Activated CD8-positive, alpha-beta T cell treated with anti-CD3 and anti-CD28 coated beads for 36 hours (primary cell): Measurements from ENCODE around the gene AGAP1. TPM values are rescaled to one million over a fixed set of nuclear protein-coding genes. Genes with fewer than 3 reads are reported as not detected.

ENCODE experiments used
- ATAC-seq: fragments of 200-7000 bp; cut with Tn5 transposase; one replicate; pipeline ENCODE4 v1.10.0; 2021; ENCODE audit warnings: mild to moderate bottlenecking, moderate library complexity
- CTCF ChIA-PET: fragments of 350-600 bp; sonication (Branson Sonifier 250); formaldehyde crosslinking; loops from one replicate; lab custom pipeline; 2021; ENCODE audit warnings: antibody characterized with exemption; lab: Charles Lee
- POLR2A ChIA-PET: fragments of 350-600 bp; sonication (Branson Sonifier 250); formaldehyde crosslinking; loops from one replicate; lab custom pipeline; 2021; ENCODE audit warnings: antibody characterized with exemption; lab: Charles Lee
- DNase-seq: peaks from one replicate; pipeline ENCODE4 v3.0.0-alpha.2; 2020
- H3K27ac Mint-ChIP-seq: one replicate; pipeline ENCODE4 v1.8.0; 2021; ENCODE audit warnings: mild to moderate bottlenecking, mixed read lengths
- H3K27me3 Mint-ChIP-seq: one replicate; pipeline ENCODE4 v1.8.0; 2021; ENCODE audit warnings: mixed read lengths
- H3K36me3 Mint-ChIP-seq: one replicate; pipeline ENCODE4 v1.8.0; 2021; ENCODE audit warnings: low read depth, mixed read lengths
- H3K4me1 Mint-ChIP-seq: one replicate; pipeline ENCODE4 v1.8.0; 2021; ENCODE audit warnings: low read depth, mixed read lengths
- H3K4me3 Mint-ChIP-seq: one replicate; pipeline ENCODE4 v1.8.0; 2021; ENCODE audit warnings: mild to moderate bottlenecking, moderate library complexity, mixed read lengths
- H3K9me3 Mint-ChIP-seq: one replicate; pipeline ENCODE4 v1.8.0; 2021; ENCODE audit warnings: mixed read lengths
- CTCF ChIP-seq: fragments of 200-600 bp; IDR thresholded peaks from one replicate; pipeline ENCODE4 v1.8.0; 2022; ENCODE audit warnings: antibody characterized with exemption, mild to moderate bottlenecking
- intact Hi-C: fragments of 100-400 bp; cut with micrococcal nuclease; formaldehyde crosslinking; loops from one replicate; pipeline ENCODE4 v1.10.0; 2022
- total RNA-seq, 2 experiments: library from RNA; stranded (reverse); gene quantifications; one replicate each; pipeline ENCODE4 v1.2.3, GENCODE V29; 2021

The AGAP1 gene
- total RNA-seq, 2 experiments from 2014 or later: 2.5 to 2.9 TPM

DNA sequence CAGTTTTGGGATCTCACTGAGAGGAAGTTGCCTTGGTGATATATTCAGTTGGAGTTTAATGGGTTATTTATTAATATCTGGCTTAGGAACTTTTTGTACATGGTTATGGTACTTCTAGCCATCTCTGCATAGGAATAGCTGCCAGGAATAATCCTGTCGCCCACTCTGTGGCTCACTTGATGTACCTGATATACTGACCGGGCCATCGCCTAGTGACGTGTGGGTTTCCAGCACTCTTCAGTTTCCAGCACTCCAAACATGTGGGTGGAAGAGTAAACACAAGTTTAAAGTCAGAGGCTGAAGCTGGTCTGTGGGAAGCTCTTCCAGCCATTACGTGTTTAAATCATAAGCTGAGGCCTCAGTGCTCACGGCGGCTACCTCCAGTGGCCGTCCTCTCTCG lies 44.3 kb upstream of the AGAP1 start:
- intact Hi-C loops: no loop called here
- no peak for TF ChIP-seq CTCF
- no peaks in the 10 kb centered on the region for H3K9me3 Mint-ChIP-seq
- H3K4me3 Mint-ChIP-seq: no peak overlapping the region
- CTCF ChIA-PET: no interaction called here
- H3K36me3 Mint-ChIP-seq: no peaks in the 10 kb centered on the region
- POLR2A ChIA-PET: no interaction called here
- H3K27me3 Mint-ChIP-seq: peaks cover 10% of the 10 kb centered on the region
- H3K27ac Mint-ChIP-seq: no peak overlapping the region
- H3K4me1 Mint-ChIP-seq: no peaks in the 10 kb centered on the region
- DNase-seq (no peak), ATAC-seq (no peak)

DNA sequence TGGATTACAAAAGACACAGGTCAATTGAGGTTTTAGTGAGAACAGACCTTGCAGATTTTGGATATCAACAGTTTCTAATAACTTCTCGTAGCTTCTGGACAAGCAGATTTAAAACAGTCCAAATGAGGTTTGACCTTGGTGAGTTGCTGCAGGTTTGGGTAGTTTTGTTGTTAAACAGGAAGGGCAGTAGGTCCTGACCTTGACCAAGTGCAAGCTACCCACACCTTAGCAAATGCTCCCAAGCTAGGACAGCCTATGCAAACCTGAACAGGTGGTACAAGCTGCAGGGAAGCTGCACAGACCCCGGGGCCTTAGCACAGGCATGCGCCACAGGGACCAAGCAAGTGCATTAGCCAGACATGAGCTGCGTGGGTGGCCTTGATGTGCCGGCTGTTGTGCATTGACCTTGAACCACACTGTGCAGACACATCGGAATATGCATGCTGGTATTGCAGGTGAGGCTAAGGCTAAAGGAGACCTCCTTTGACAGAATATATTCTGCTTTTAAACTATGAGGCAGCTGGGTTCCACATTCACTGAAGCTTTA lies 40.2 kb upstream of the AGAP1 start:
- ChIA-PET CTCF (no interaction called here), POLR2A (no interaction called here)
- ATAC-seq (no peak), DNase-seq (no peak)
- Mint-ChIP-seq H3K4me1 (no peaks in the 10 kb centered on the region), H3K27me3 (peaks cover 3% of the 10 kb centered on the region), H3K36me3 (no peaks in the 10 kb centered on the region), H3K4me3 (no peak overlapping the region), H3K27ac (no peak overlapping the region), H3K9me3 (no peaks in the 10 kb centered on the region)
- intact Hi-C loops: no loop called here
- no peak for TF ChIP-seq CTCF

GRCh38 chr2:235458839-235459273 lies 35.0 kb upstream of the AGAP1 start:
- H3K9me3 Mint-ChIP-seq: no peaks in the 10 kb centered on the region
- H3K27me3 Mint-ChIP-seq: peaks cover 4% of the 10 kb centered on the region

DNA sequence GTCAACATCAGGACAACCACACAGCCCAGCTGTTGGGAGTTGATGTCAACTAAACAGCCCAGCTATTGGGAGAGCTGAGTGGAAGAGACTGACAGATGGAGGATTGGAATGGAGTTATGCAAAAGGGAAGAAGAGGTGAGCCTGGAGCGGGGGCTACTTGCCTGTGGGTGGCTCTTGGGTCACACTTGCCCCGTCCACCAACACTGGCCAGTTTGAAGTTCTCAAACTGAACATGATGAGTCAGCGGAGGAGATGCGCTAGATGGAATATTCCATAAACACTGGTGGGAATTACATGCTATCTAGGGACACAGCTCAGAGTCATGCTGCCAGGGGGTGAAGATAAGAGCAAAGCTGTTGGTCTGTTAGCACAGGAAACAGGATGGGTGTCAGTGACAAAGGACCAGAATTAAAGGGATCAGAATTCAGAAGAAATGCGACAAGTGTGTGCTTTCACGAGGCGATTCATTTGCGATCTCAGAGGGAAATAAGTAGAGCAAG lies 33.2 kb upstream of the AGAP1 start:
- Mint-ChIP-seq H3K4me3 (no peak overlapping the region), H3K27ac (no peak overlapping the region), H3K4me1 (no peaks in the 10 kb centered on the region), H3K36me3 (no peaks in the 10 kb centered on the region), H3K27me3 (peaks cover 3% of the 10 kb centered on the region), H3K9me3 (no peaks in the 10 kb centered on the region)
- ChIA-PET POLR2A (no interaction called here), CTCF (no interaction called here)
- no peak for DNase-seq
- no peak for ATAC-seq
- intact Hi-C loops: no loop called here
- TF ChIP-seq CTCF: no peak

More at GRCh38 chr2:235458839-235459273, 35.0 kb upstream of the AGAP1 start:
- Mint-ChIP-seq H3K4me3 (no peak overlapping the region), H3K4me1 (no peaks in the 10 kb centered on the region), H3K27ac (no peak overlapping the region), H3K36me3 (no peaks in the 10 kb centered on the region)
- no peak for TF ChIP-seq CTCF
- POLR2A ChIA-PET: no interaction called here
- no peak for DNase-seq
- intact Hi-C loops: no loop called here
- no peak for ATAC-seq
- CTCF ChIA-PET: no interaction called here

DNA sequence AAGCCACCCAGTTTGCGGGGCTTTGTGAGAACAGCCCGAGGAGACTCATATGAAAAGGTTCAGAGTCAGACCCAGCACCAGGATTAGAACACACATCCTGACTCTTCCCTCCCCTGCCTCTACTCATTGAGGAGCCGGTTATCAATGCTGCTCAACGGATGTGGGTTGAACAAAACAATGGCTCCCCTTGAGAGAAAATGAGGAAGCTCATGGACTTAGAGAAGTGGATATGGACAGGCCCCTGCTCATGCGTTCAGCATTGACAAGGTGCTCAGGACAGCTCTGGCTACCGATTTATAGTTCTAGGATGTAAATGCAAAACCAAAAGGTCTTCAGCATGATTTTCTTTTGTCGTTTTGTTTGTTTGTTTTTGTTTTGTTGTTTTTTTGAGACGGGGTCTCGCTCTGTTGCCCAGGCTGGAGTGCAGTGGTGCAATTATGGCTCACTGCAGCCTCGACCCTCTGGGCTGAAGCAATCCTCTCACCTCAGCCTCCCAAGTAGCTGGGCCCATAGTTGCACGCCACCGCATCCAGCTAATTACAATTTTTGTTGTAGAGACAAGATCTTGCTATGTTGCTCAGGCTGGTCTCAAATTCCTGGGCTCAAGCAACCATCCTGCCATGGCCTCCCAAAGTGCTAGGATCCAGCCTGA lies 32.0 kb upstream of the AGAP1 start:
- no peaks in the 10 kb centered on the region for H3K4me1 Mint-ChIP-seq
- CTCF ChIA-PET: no interaction called here
- H3K9me3 Mint-ChIP-seq: no peaks in the 10 kb centered on the region

More for the DNA sequence above, 32.0 kb upstream of the AGAP1 start:
- POLR2A ChIA-PET: no interaction called here
- ATAC-seq (no peak), DNase-seq (no peak)
- Mint-ChIP-seq H3K27ac (no peak overlapping the region), H3K4me3 (no peak overlapping the region), H3K36me3 (no peaks in the 10 kb centered on the region), H3K27me3 (peaks cover 3% of the 10 kb centered on the region)
- intact Hi-C loops: no loop called here
- no peak for TF ChIP-seq CTCF
